CMK (cell line): ENCODE measurements around the gene LMCD1.

Experiments used
- DNase-seq: peaks from one replicate; pipeline ENCODE4 v3.0.0-alpha.2; 2010; ENCODE audit warnings: low read depth

Gene LMCD1

GRCh38 chr3:8506571-8507061 is 5.0 kb downstream of the LMCD1 start:
- DNase-seq, result no peak

- DNase-seq, result no peak
Measured at GRCh38 chr3:8507496-8507895, 5.9 kb downstream of the LMCD1 start.

- no peak for DNase-seq
Measured at GRCh38 chr3:8509961-8510360, 8.3 kb downstream of the LMCD1 start.

- DNase-seq, result no peak
Measured at GRCh38 chr3:8512234-8512633, 10.6 kb downstream of the LMCD1 start.

- DNase-seq, result no peak
Measured at GRCh38 chr3:8516047-8516661, 14.5 kb downstream of the LMCD1 start.

GRCh38 chr3:8516783-8517182 is 15.2 kb downstream of the LMCD1 start:
- no peak for DNase-seq

- DNase-seq, result no peak
Measured at GRCh38 chr3:8517487-8517886, 15.9 kb downstream of the LMCD1 start.

GRCh38 chr3:8518138-8518537 is 16.5 kb downstream of the LMCD1 start:
- DNase-seq, result no peak

- DNase-seq, result no peak
Measured at GRCh38 chr3:8519156-8519555, 17.5 kb downstream of the LMCD1 start.

- no peak for DNase-seq
Measured at GRCh38 chr3:8519774-8520448, 18.3 kb downstream of the LMCD1 start.

- DNase-seq, result no peak
Measured at GRCh38 chr3:8520816-8521403, 19.3 kb downstream of the LMCD1 start.

- no peak for DNase-seq
Measured at GRCh38 chr3:8523041-8523440, 21.4 kb downstream of the LMCD1 start.

- no peak for DNase-seq
Measured at GRCh38 chr3:8524249-8524648, 22.6 kb downstream of the LMCD1 start.

- no peak for DNase-seq
Measured at GRCh38 chr3:8524656-8525399, 23.2 kb downstream of the LMCD1 start.

GRCh38 chr3:8525893-8526292 is 24.3 kb downstream of the LMCD1 start:
- no peak for DNase-seq

- no peak for DNase-seq
Measured at GRCh38 chr3:8529181-8529637, 27.6 kb downstream of the LMCD1 start.

GRCh38 chr3:8529738-8530525 is 28.3 kb downstream of the LMCD1 start:
- DNase-seq, result no peak

- no peak for DNase-seq
Measured at GRCh38 chr3:8530581-8530980, 29.0 kb downstream of the LMCD1 start.

GRCh38 chr3:8532251-8532871 is 30.7 kb downstream of the LMCD1 start:
- no peak for DNase-seq

GRCh38 chr3:8536096-8537056 is 34.8 kb downstream of the LMCD1 start:
- no peak for DNase-seq
